Stimulated activated naive CD8-positive, alpha-beta T cell treated with anti-CD3 and anti-CD28 coated beads, Interleukin-15, amount 100 ng/mL, for 72 hours (primary cell): ENCODE measurements around the gene RUFY1.
"Not testable (repeated sequence)": the region's sequence is repeated elsewhere in the genome, so short reads cannot be mapped to it uniquely, and the experiment has no call there.

Experiments used
- ATAC-seq: fragments of 150-1000 bp; cut with Tn5 transposase; 2 replicates; pipeline ENCODE4 v1.10.0; 2021; ENCODE audit warnings: mild to moderate bottlenecking, moderate library complexity
- DNase-seq, 2 donors: peaks; one replicate each; pipeline ENCODE4 v3.0.0; 2021 to 2022
- H3K27ac Mint-ChIP-seq, 2 donors: one replicate each; pipeline ENCODE4 v1.8.0; 2022; ENCODE audit warnings: mild to moderate bottlenecking in 2 of 2, mixed read lengths in 2 of 2, moderate library complexity in 2 of 2
- H3K27me3 Mint-ChIP-seq: one replicate; pipeline ENCODE4 v1.8.0; 2022; ENCODE audit warnings: mixed read lengths
- H3K4me1 Mint-ChIP-seq: one replicate; pipeline ENCODE4 v1.8.0; 2022; ENCODE audit warnings: mild to moderate bottlenecking, mixed read lengths
- H3K4me3 Mint-ChIP-seq, 2 donors: one replicate each; pipeline ENCODE4 v1.8.0; 2022; ENCODE audit warnings: mild to moderate bottlenecking in 2 of 2, mixed read lengths in 2 of 2, moderate library complexity in 1 of 2
- H3K9me3 Mint-ChIP-seq, 2 donors: one replicate each; pipeline ENCODE4 v1.8.0; 2022; ENCODE audit warnings: mixed read lengths in 2 of 2

RUFY1 gene

DNA sequence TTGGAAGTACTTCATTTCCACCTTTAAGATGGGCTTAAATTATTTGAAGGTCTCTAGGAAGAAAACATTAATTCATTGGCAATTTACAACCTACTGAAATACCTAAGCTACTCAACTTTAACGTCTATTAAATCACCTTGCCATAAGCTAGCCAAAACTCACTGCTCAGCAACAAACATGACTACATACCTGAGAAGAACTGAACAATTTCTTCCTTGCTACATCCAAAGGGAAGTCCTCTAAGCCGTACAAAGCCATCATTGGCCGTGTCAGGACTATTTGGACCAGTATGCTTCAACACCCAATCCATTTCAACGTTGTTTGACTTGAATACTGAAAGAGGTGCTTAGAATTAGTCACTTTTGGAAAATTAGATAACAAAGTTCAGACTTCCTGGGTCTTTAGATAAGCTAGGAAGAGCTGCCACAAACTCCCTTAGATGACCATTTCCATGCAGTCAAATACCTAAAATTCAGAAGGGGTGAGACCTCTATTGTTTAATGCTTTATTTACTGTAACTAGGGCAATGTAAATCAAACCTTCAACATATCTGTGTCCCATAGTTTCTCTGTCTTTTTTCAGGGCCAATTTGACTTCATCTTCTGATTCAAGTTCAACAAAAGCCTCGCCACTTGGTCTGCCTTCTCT is 70.5 kb downstream of the RUFY1 start:
- Mint-ChIP-seq H3K27ac (peak overlapping the region; percentile 93 to 100), H3K4me1 (peaks cover 82% of the 10 kb centered on the region), H3K27me3 (no peaks in the 10 kb centered on the region), H3K4me3 (peak overlapping the region; percentile 92 to 98), H3K9me3 (no peaks in the 10 kb centered on the region)
- ATAC-seq, result no peak
- DNase-seq, result no peak

DNA sequence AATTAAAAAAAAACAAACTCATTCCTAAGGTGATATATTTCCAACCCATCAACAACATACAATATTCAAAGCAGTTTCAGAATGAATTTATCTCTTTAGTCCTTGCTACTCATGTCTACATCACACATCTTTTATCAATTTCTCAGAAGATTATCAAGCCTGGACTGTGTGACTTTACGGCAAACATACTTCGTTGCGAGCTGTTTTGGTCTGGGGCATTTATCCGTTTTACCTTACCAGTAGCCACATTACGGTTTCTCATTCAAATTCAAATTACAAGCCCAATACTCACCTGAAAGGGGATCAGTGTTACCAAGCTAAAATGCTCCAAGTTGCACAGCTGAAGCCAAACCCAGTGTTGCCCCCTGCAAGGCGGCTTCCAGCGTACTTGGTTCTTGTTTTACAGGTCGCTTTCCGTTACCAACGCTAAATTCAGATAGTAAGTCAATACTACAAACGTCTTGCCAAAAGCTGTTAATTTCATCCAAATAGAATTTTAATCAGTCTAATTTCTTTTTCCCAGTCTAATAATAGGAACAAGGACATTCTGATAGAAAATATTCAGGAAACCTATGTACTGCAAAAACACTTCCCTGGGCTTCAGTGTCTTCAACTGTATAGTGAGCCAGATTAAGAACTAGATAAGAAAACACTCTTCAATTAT is 71.3 kb downstream of the RUFY1 start:
- no peak for DNase-seq
- H3K9me3 Mint-ChIP-seq, result no peaks in the 10 kb centered on the region
- no peak for ATAC-seq
- H3K4me3 Mint-ChIP-seq, result peak overlapping the region; percentile 92 to 98
- peaks cover 74% of the 10 kb centered on the region for H3K4me1 Mint-ChIP-seq
- no peaks in the 10 kb centered on the region for H3K27me3 Mint-ChIP-seq
- peak overlapping the region; percentile 93 to 100 for H3K27ac Mint-ChIP-seq

GRCh38 chr5:179623003-179623905 is 72.9 kb downstream of the RUFY1 start, which contains the start of gene HNRNPH1:
HNRNPH1 (minus strand) TSS chr5:179623671; CDS start chr5:179623133, 538 bp downstream.
- peaks cover 58% of the 10 kb centered on the region for H3K4me1 Mint-ChIP-seq
- H3K27ac Mint-ChIP-seq, result peak within 1 kb of the TSS; percentile 97 to 100
- ATAC-seq, result peak; percentile 80
- DNase-seq, result peak; percentile 98 to 99
- peak within 1 kb of the TSS; percentile 92 to 98 for H3K4me3 Mint-ChIP-seq
- H3K27me3 Mint-ChIP-seq, result no peaks in the 10 kb centered on the region
- H3K9me3 Mint-ChIP-seq, result no peaks in the 10 kb centered on the region

DNA sequence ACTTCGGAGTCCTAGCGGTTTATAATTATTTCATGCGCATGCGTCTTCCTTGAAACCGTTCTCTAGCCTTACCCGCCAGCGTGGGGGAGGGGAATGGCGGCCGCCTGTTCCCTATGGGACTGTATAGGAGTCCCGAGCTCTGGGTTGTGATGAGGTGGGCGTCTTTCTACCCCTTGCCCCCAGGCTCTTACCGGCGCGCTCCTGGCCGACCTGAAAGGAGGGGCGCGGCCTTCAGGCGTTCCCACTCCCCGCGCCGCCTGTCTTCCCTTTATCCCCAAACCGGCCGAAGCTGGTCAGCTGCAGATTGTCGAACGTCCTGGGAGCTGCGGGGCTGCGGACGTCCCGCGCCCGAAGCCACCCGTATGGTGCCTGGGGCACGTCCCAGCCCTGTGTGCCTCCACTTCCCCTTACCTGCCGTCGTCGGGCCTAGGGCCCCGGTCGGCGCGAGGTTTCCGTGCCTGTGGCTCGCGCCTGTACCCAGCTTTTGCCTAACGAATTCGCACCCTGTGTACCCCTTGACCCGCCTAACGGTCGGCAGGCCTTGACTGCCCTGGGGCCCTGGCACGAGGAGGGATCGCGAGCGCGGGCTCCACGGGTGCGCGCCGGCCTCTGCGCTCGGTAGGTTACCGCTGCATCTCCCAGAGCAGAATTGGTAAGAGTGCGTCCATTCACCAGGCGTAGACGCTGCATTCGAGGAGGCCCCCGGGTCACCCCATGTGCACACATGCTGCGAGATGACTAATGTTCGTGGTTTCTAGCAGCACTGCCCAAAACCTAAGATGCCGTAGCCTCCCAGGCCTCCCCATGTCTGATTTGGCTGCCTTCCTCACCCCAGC is 73.8 kb downstream of the RUFY1 start:
- peak; percentile 66 for ATAC-seq
- Mint-ChIP-seq H3K27me3 (no peaks in the 10 kb centered on the region), H3K4me1 (peaks cover 54% of the 10 kb centered on the region)

GRCh38 chr5:179624841-179625271 is 74.5 kb downstream of the RUFY1 start:
- ATAC-seq, result no peak

More for the DNA sequence above, 73.8 kb downstream of the RUFY1 start:
- Mint-ChIP-seq H3K27ac (peak overlapping the region; percentile 97 to 100), H3K9me3 (no peaks in the 10 kb centered on the region), H3K4me3 (peak overlapping the region; percentile 92 to 98)
- peak; percentile 67 to 72 for DNase-seq

DNA sequence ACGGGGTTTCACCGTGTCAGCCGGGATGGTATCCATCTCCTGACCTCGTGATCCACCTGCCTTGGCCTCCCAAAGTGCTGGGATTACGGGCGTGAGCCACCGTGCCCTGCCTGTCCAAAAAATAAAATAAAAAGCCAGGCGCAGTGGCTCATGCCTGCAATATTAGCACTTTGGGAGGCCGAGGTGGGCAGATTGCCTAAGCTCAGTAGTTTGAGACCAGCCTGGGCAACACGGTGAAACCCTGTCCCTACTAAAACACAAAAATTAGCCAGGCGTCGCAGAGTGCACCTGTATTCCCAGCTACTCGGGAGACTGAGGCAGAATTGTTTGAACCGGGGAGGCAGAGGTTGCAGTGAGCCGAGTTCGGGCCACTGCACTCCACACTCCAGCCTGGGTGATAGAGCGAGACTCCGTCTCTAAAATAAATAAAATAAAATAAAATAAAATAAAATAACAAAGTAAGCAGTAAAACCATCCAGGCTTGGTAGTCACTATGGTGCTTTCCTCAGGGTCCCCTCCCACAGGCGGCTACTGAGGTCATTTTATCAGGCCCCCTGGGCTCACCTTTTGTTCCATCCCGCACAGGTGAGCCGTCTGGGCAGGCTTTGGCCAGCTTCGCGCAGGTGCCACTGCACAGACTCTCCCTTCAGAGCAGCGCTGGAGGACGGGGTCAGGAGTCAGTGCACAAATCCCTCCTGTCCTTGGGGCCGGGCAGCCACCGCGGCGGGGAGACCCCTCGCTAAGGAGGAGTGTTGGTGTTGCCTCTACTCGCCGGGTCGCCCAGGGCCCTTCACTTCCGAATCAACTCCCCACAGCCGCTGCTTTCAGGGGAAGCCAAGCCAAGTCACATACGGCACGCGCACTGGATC is 83.4 kb downstream of the RUFY1 start:
- not testable (repeated sequence) for H3K27ac Mint-ChIP-seq, H3K27me3 Mint-ChIP-seq, H3K4me1 Mint-ChIP-seq, H3K9me3 Mint-ChIP-seq, DNase-seq
- H3K4me3 Mint-ChIP-seq, result peak overlapping the region; percentile 44 to 54
- ATAC-seq, result peak; percentile 86

More at GRCh38 chr5:179624841-179625271, 74.5 kb downstream of the RUFY1 start:
- no peaks in the 10 kb centered on the region for H3K27me3 Mint-ChIP-seq
- H3K27ac Mint-ChIP-seq, result peak overlapping the region; percentile 97 to 100
- H3K4me1 Mint-ChIP-seq, result peaks cover 49% of the 10 kb centered on the region
- no peaks in the 10 kb centered on the region for H3K9me3 Mint-ChIP-seq
- DNase-seq, result no peak
- H3K4me3 Mint-ChIP-seq, result peak overlapping the region; percentile 92 to 98

DNA sequence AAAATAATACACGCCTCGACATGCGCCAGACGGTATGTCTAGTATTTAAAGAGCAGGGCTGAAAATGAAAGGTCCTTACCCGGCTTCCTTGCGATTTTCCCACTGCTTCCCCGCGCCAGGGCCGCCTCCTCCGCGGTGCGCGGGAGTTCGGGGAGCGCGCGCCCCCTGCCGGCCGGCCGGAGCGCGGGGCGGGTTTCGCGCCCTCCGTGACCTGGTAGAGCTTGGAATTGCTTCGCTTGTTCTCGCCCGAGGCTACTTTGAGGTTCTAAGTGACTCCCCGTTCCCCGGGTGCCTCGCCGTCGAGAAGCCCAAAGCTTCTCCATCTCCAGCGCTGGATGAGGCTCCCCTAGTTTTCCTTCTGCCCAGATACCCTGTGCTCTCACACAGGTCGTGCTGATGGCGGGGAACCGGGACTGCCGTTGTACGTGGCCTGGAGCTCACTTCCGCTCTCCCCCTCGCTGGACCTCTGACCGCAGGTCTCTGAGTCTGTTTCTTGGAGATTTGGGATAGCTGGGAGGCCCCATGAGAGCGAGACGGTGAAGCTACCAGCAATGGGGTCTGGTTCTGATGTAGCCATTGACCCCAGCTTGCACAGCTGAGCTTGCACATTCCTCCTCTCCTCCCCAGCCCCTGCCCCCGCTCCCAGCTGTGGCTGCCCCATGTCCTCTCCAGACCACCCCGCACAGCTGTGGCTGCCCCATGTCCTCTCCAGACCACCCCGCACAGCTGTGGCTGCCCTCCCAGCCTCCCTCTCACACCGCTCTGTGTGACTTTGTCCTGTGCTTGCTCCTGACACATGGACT is 84.2 kb downstream of the RUFY1 start:
- H3K27ac Mint-ChIP-seq, H3K9me3 Mint-ChIP-seq, H3K4me3 Mint-ChIP-seq, H3K4me1 Mint-ChIP-seq, H3K27me3 Mint-ChIP-seq: not testable (repeated sequence)
- ATAC-seq (peak; percentile 96), DNase-seq (peak in 1 of 2 donors; percentile 26)

DNA sequence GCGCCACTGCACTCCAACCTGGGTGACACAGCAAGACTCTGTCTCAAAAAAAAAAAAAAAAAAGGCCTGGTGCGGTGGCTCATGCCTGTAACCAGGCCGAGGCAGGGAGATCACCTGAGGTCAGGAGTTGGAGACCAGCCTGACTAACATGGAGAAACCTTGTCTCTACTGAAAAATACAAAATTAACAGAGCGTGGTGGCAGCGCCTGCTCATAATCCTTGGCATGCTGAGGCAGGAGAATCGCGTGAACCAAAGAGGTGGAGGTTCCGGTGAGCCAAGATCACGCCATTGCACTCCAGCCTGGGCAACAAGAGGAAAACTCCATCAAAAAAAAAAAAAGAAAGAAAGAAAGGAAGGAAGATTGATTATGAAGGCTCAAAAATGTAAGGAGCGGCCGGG is 88.9 kb downstream of the RUFY1 start:
- H3K4me3 Mint-ChIP-seq, H3K4me1 Mint-ChIP-seq, H3K9me3 Mint-ChIP-seq, H3K27ac Mint-ChIP-seq, DNase-seq, ATAC-seq, H3K27me3 Mint-ChIP-seq: not testable (repeated sequence)

DNA sequence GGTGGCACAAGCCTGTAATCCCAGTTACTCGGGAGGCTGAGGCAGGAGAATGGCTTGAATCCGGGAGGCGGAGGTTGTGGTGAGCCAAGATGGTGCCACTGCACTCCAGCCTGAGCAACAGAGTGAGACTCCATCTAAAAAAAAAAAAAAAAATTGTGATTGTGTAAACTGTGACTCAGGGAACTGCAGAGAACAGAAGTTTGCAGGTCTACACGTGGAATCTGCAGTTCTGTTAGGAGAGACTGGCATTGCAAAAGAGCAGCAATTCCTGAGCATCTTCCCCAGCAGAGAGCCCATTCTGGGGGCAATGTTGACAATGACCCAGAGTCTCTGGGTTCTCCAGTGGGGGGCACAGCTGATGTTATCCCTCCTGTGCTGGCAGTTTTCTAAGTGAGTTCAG is 91.4 kb downstream of the RUFY1 start:
- H3K27ac Mint-ChIP-seq, H3K4me3 Mint-ChIP-seq, H3K9me3 Mint-ChIP-seq, ATAC-seq, H3K27me3 Mint-ChIP-seq, DNase-seq, H3K4me1 Mint-ChIP-seq: not testable (repeated sequence)

- not testable (repeated sequence) for H3K27me3 Mint-ChIP-seq, ATAC-seq, DNase-seq, H3K4me3 Mint-ChIP-seq, H3K9me3 Mint-ChIP-seq, H3K4me1 Mint-ChIP-seq
- H3K27ac Mint-ChIP-seq, result peak overlapping the region in 1 of 2 donors; percentile 48
Observed at GRCh38 chr5:179642626-179643025, 92.3 kb downstream of the RUFY1 start.

DNA sequence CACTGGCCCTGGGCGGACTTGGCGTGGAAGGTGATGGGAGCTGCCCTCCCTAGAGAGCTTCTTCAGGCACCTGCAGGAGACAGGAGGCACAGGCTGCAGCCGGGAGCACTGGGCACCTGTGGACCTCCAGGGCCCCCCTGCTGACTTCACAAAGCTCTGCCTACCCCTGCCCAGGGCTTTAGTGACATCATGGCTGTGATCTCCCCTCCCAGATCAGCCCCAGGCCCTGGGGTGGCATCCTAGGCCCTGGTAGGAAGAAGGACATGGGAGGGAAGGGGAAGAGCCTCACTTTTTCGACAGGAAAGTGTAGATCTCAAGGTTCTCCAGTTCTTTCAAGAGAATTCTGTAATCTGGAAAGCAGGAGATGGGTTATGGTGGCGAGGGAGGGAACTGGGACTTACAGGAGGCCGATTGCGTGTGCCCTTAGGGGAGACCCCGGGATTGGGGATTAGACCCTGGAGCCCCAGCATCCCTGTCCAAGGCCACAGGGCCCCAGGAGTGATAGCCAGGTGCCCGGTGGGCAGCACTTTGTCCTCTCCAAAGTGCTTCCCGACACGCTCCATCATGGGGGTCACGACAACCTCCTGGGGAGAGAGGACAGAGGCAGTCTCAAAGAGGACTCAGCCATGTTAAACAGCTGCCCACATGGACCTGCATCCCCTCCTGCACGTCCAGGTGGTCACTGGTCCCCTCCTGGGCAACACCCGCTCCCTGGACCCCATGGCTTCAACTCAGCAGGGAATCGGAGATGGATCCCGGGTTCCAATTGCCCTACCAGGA is 93.0 kb downstream of the RUFY1 start:
- DNase-seq, H3K4me1 Mint-ChIP-seq, H3K4me3 Mint-ChIP-seq, H3K9me3 Mint-ChIP-seq, ATAC-seq, H3K27ac Mint-ChIP-seq, H3K27me3 Mint-ChIP-seq: not testable (repeated sequence)

DNA sequence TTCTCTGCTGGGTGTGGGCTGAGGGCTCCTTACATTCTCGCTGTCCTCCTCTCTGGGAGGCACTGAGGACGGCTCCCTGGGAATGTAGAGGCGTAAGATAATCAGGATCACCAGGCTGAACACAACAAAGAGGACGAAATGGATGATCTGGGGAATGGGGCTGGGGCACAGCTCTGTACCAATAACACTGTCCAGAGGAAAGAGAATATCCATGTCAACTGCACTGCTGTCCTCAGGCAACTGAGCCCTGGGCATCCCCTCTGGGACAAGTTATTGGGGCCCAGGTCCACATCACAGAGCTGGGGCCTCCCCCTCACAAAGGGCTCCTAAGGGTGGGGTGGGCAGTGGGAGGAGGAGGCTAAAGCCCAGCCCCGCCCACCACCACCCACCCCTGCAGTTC is 94.4 kb downstream of the RUFY1 start:
- ATAC-seq, result not testable (repeated sequence)

GRCh38 chr5:179648410-179648809 is 98.1 kb downstream of the RUFY1 start:
- no peak overlapping the region for H3K27ac Mint-ChIP-seq
- no peaks in the 10 kb centered on the region for H3K4me1 Mint-ChIP-seq
- H3K27me3 Mint-ChIP-seq, result no peaks in the 10 kb centered on the region
- no peak for DNase-seq
- H3K4me3 Mint-ChIP-seq, result no peak overlapping the region
- no peak for ATAC-seq
- no peaks in the 10 kb centered on the region for H3K9me3 Mint-ChIP-seq

More for the DNA sequence above, 94.4 kb downstream of the RUFY1 start:
- H3K4me3 Mint-ChIP-seq, H3K4me1 Mint-ChIP-seq, DNase-seq, H3K27ac Mint-ChIP-seq, H3K9me3 Mint-ChIP-seq, H3K27me3 Mint-ChIP-seq: not testable (repeated sequence)
